Natural killer cell (primary cell): ENCODE data around the gene SGIP1. TPM values are rescaled to one million over a fixed set of nuclear protein-coding genes. Genes with fewer than 3 reads are reported as not detected.

Experiments
- ATAC-seq, 3 donors: fragments of 150-1000 bp in 2 of 3; fragments of 200-7000 bp in 1 of 3; cut with Tn5 transposase; 1 replicate in 1 of 3; 2 replicates in 2 of 3; pipeline ENCODE4 v1.10.0; 2021; ENCODE audit warnings: mild to moderate bottlenecking in 2 of 3, moderate library complexity in 2 of 3
- DNase-seq, 2 donors: peaks; one replicate each; pipeline versions ENCODE4 v3.0.0 to v3.0.0-alpha.2; 2013 to 2021; ENCODE audit warnings: mixed read lengths in 1 of 2
- H3K27ac ChIP-seq: one replicate; pipeline ENCODE4 v1.5.1; 2013; ENCODE audit warnings: mild to moderate bottlenecking, low read length
- H3K27me3 ChIP-seq: one replicate; pipeline ENCODE4 v1.6.1; 2013; ENCODE audit warnings: low read length; ENCODE audit not compliant: control insufficient read depth, insufficient read depth
- H3K36me3 ChIP-seq: one replicate; pipeline ENCODE4 v1.6.1; 2013; ENCODE audit warnings: low read length; ENCODE audit not compliant: control insufficient read depth, insufficient read depth
- H3K4me1 ChIP-seq: one replicate; pipeline ENCODE4 v1.6.1; 2013; ENCODE audit warnings: low read length; ENCODE audit not compliant: control insufficient read depth, insufficient read depth
- H3K4me3 ChIP-seq: one replicate; pipeline ENCODE4 v1.5.1; 2013; ENCODE audit warnings: low read length
- H3K9me3 ChIP-seq: one replicate; pipeline ENCODE4 v1.6.1; 2013; ENCODE audit warnings: low read length; ENCODE audit not compliant: control insufficient read depth, insufficient read depth
- H3K27ac Mint-ChIP-seq, 2 donors: one replicate each; pipeline ENCODE4 v1.8.0; 2022; ENCODE audit warnings: mild to moderate bottlenecking in 2 of 2, mixed read lengths in 2 of 2, moderate library complexity in 1 of 2
- H3K27me3 Mint-ChIP-seq, 2 donors: one replicate each; pipeline ENCODE4 v1.8.0; 2022; ENCODE audit warnings: low read depth in 2 of 2, mixed read lengths in 2 of 2
- H3K36me3 Mint-ChIP-seq: one replicate; pipeline ENCODE4 v1.8.0; 2022; ENCODE audit warnings: mixed read lengths
- H3K4me1 Mint-ChIP-seq, 2 donors: one replicate each; pipeline ENCODE4 v1.8.0; 2022; ENCODE audit warnings: mixed read lengths in 2 of 2
- H3K4me3 Mint-ChIP-seq: one replicate; pipeline ENCODE4 v1.8.0; 2022; ENCODE audit warnings: mild to moderate bottlenecking, moderate library complexity, mixed read lengths
- H3K9me3 Mint-ChIP-seq, 2 donors: one replicate each; pipeline ENCODE4 v1.8.0; 2022; ENCODE audit warnings: mixed read lengths in 2 of 2
- CTCF ChIP-seq: fragments of 200-600 bp; IDR thresholded peaks from one replicate; pipeline ENCODE4 v1.8.0; 2022; ENCODE audit warnings: antibody characterized with exemption
- WGBS: methylation state at CpG from one replicate; pipeline ENCODE4 v1.1.7; 2013; ENCODE audit warnings: missing lambda C conversion rate; ENCODE audit not compliant: insufficient coverage; 5-methylcytosine and 5-hydroxymethylcytosine counted together
- intact Hi-C: fragments of 100-400 bp; cut with micrococcal nuclease; formaldehyde crosslinking; loops from one replicate; pipeline ENCODE4 v1.14.2; 2022
- total RNA-seq, 4 donors: library from RNA; stranded (reverse); fragments of 120-200 nt in 1 of 4; gene quantifications; one replicate each; pipeline versions ENCODE4 v1.2.3 to v1.2.4, GENCODE V29; 2013 to 2022

Gene SGIP1
- total RNA-seq, result under 1 TPM in 1 of 3 donors, not detected in 2; 0.05 TPM
- 0.18 TPM for total RNA-seq (2013)

- no peaks in the 10 kb centered on the region for H3K36me3 ChIP-seq
Observed at GRCh38 chr1:66533804-66534740, at the start of gene SGIP1. TSS of gene SGIP1 (plus strand) at chr1:66534153. CDS start at chr1:66534359, 206 bp downstream.

GRCh38 chr1:66489151-66489550, 44.8 kb upstream of the SGIP1 start:
- no peak for TF ChIP-seq CTCF
- H3K27me3 Mint-ChIP-seq, result no peaks in the 10 kb centered on the region
- 47% methylated on average over 2 of the region's 2 CpGs for WGBS
- intact Hi-C loops, result no loop called here
- H3K27ac Mint-ChIP-seq, result no peak overlapping the region
- no peak overlapping the region for H3K4me3 Mint-ChIP-seq
- Histone ChIP-seq H3K27me3 (no peaks in the 10 kb centered on the region), H3K4me1 (no peaks in the 10 kb centered on the region), H3K27ac (no peak overlapping the region), H3K36me3 (no peaks in the 10 kb centered on the region), H3K4me3 (no peak overlapping the region), H3K9me3 (no peaks in the 10 kb centered on the region)
- H3K9me3 Mint-ChIP-seq, result no peaks in the 10 kb centered on the region
- DNase-seq (no peak), ATAC-seq (no peak)
- no peaks in the 10 kb centered on the region for H3K4me1 Mint-ChIP-seq
- H3K36me3 Mint-ChIP-seq, result no peaks in the 10 kb centered on the region

More at GRCh38 chr1:66533804-66534740, at the start of gene SGIP1:
- Histone ChIP-seq H3K9me3 (no peaks in the 10 kb centered on the region), H3K4me3 (peak within 1 kb of the TSS; percentile 16), H3K27ac (no peak within 1 kb of the TSS), H3K27me3 (peaks cover 17% of the 10 kb centered on the region), H3K4me1 (peaks cover 11% of the 10 kb centered on the region)
- no peak for ATAC-seq
- WGBS, result 27% methylated on average over 24 of the region's 25 CpGs
- Mint-ChIP-seq H3K4me1 (peaks cover 0 to 5% of the 10 kb centered on the region in 2 donors), H3K27me3 (peaks cover 38 to 61% of the 10 kb centered on the region in 2 donors), H3K9me3 (no peaks in the 10 kb centered on the region), H3K27ac (no peak within 1 kb of the TSS), H3K4me3 (peak within 1 kb of the TSS; percentile 51), H3K36me3 (peaks cover 7% of the 10 kb centered on the region)
- DNase-seq, result peak in 1 of 2 donors; percentile 39
- intact Hi-C loops, result no loop called here
- TF ChIP-seq CTCF, result no peak

GRCh38 chr1:66489972-66490601, 43.9 kb upstream of the SGIP1 start:
- Histone ChIP-seq H3K4me1 (no peaks in the 10 kb centered on the region), H3K4me3 (no peak overlapping the region), H3K27me3 (no peaks in the 10 kb centered on the region), H3K9me3 (no peaks in the 10 kb centered on the region), H3K36me3 (no peaks in the 10 kb centered on the region), H3K27ac (no peak overlapping the region)
- Mint-ChIP-seq H3K36me3 (no peaks in the 10 kb centered on the region), H3K4me3 (no peak overlapping the region), H3K9me3 (no peaks in the 10 kb centered on the region), H3K27me3 (no peaks in the 10 kb centered on the region), H3K27ac (no peak overlapping the region), H3K4me1 (no peaks in the 10 kb centered on the region)
- DNase-seq (no peak), ATAC-seq (no peak)
- TF ChIP-seq CTCF, result no peak
- WGBS, result 94% methylated on average over 2 of the region's 2 CpGs
- intact Hi-C loops, result no loop called here
